ENCODE measurements around the gene SRGAP2B. TPM values are rescaled to one million over a fixed set of nuclear protein-coding genes. Genes with fewer than 3 reads are reported as not detected.
"Not testable (repeated sequence)": the region's sequence is repeated elsewhere in the genome, so short reads cannot be mapped to it uniquely, and the experiment has no call there.

Gene SRGAP2B
- total RNA-seq, 2 donors from 2014 or later = 61.2 to 82.0 TPM

GRCh38 chr1:144947495-144947894 is 147.6 kb downstream of the SRGAP2B start:
- H3K36me3 ChIP-seq (ENCODE audit: control insufficient read depth, insufficient read depth, low read length); H3K4me1 ChIP-seq (ENCODE audit: control insufficient read depth, insufficient read depth, low read length); H3K9me3 ChIP-seq (ENCODE audit: control insufficient read depth, low read length); H3K27me3 ChIP-seq (ENCODE audit: control insufficient read depth, insufficient read depth, low read length, poor library complexity, severe bottlenecking); H3K4me1 Mint-ChIP-seq; H3K4me3 ChIP-seq (ENCODE audit: low read length); H3K9ac ChIP-seq (ENCODE audit: extremely low read depth, low read length, poor library complexity, severe bottlenecking); H3K9me3 Mint-ChIP-seq; H3K27me3 Mint-ChIP-seq (ENCODE audit: insufficient read depth); H3K4me3 Mint-ChIP-seq; H3K27ac ChIP-seq (ENCODE audit: low read depth, low read length); DNase-seq; H3K27ac Mint-ChIP-seq; H3K36me3 Mint-ChIP-seq (ENCODE audit: low read depth): not testable (repeated sequence)
- 57% methylated on average over 1 of the region's 1 CpG; no CpG with 5 or more reads in 1 of the 2 experiments for WGBS, 2 experiments (ENCODE audit: insufficient coverage in 1 of 2, insufficient read length in 1 of 2)

GRCh38 chr1:144946525-144947480 is 148.3 kb downstream of the SRGAP2B start:
- not testable (repeated sequence) for DNase-seq; H3K27me3 Mint-ChIP-seq (ENCODE audit: insufficient read depth); H3K36me3 ChIP-seq (ENCODE audit: control insufficient read depth, insufficient read depth, low read length)

GRCh38 chr1:144941710-144942109 is 153.4 kb downstream of the SRGAP2B start:
- not testable (repeated sequence) for H3K4me3 ChIP-seq (ENCODE audit: low read length); H3K36me3 ChIP-seq (ENCODE audit: control insufficient read depth, insufficient read depth, low read length); H3K9me3 Mint-ChIP-seq; H3K4me3 Mint-ChIP-seq; H3K27ac ChIP-seq (ENCODE audit: low read depth, low read length); H3K27ac Mint-ChIP-seq; DNase-seq; H3K4me1 ChIP-seq (ENCODE audit: control insufficient read depth, insufficient read depth, low read length); H3K27me3 ChIP-seq (ENCODE audit: control insufficient read depth, insufficient read depth, low read length, poor library complexity, severe bottlenecking); H3K9me3 ChIP-seq (ENCODE audit: control insufficient read depth, low read length); H3K9ac ChIP-seq (ENCODE audit: extremely low read depth, low read length, poor library complexity, severe bottlenecking); H3K36me3 Mint-ChIP-seq (ENCODE audit: low read depth); H3K4me1 Mint-ChIP-seq; H3K27me3 Mint-ChIP-seq (ENCODE audit: insufficient read depth)
- WGBS, 2 experiments (ENCODE audit: insufficient coverage in 1 of 2, insufficient read length in 1 of 2) = no CpG with 5 or more reads among the region's 1 CpG

More at GRCh38 chr1:144946525-144947480, 148.3 kb downstream of the SRGAP2B start:
- not testable (repeated sequence) for H3K27me3 ChIP-seq (ENCODE audit: control insufficient read depth, insufficient read depth, low read length, poor library complexity, severe bottlenecking); H3K9me3 ChIP-seq (ENCODE audit: control insufficient read depth, low read length); H3K27ac Mint-ChIP-seq; H3K4me3 ChIP-seq (ENCODE audit: low read length); H3K4me1 Mint-ChIP-seq; H3K27ac ChIP-seq (ENCODE audit: low read depth, low read length); H3K9ac ChIP-seq (ENCODE audit: extremely low read depth, low read length, poor library complexity, severe bottlenecking); H3K36me3 Mint-ChIP-seq (ENCODE audit: low read depth); H3K4me1 ChIP-seq (ENCODE audit: control insufficient read depth, insufficient read depth, low read length); H3K4me3 Mint-ChIP-seq; H3K9me3 Mint-ChIP-seq
- no CpG with 5 or more reads among the region's 8 CpGs for WGBS, 2 experiments (ENCODE audit: insufficient coverage in 1 of 2, insufficient read length in 1 of 2)

GRCh38 chr1:144940054-144940453 is 155.1 kb downstream of the SRGAP2B start:
- not testable (repeated sequence) for DNase-seq; H3K27ac Mint-ChIP-seq; H3K27me3 ChIP-seq (ENCODE audit: control insufficient read depth, insufficient read depth, low read length, poor library complexity, severe bottlenecking); H3K36me3 Mint-ChIP-seq (ENCODE audit: low read depth); H3K9ac ChIP-seq (ENCODE audit: extremely low read depth, low read length, poor library complexity, severe bottlenecking); H3K9me3 Mint-ChIP-seq; H3K36me3 ChIP-seq (ENCODE audit: control insufficient read depth, insufficient read depth, low read length); H3K4me3 Mint-ChIP-seq; H3K4me1 ChIP-seq (ENCODE audit: control insufficient read depth, insufficient read depth, low read length); H3K4me3 ChIP-seq (ENCODE audit: low read length); H3K9me3 ChIP-seq (ENCODE audit: control insufficient read depth, low read length); H3K27me3 Mint-ChIP-seq (ENCODE audit: insufficient read depth); H3K27ac ChIP-seq (ENCODE audit: low read depth, low read length); H3K4me1 Mint-ChIP-seq
- WGBS, 2 experiments (ENCODE audit: insufficient coverage in 1 of 2, insufficient read length in 1 of 2) = no CpG with 5 or more reads among the region's 2 CpGs

GRCh38 chr1:144938627-144939026 is 156.5 kb downstream of the SRGAP2B start:
- not testable (repeated sequence) for H3K4me1 ChIP-seq (ENCODE audit: control insufficient read depth, insufficient read depth, low read length); H3K27me3 Mint-ChIP-seq (ENCODE audit: insufficient read depth); H3K36me3 ChIP-seq (ENCODE audit: control insufficient read depth, insufficient read depth, low read length); H3K36me3 Mint-ChIP-seq (ENCODE audit: low read depth); H3K4me3 ChIP-seq (ENCODE audit: low read length); H3K9ac ChIP-seq (ENCODE audit: extremely low read depth, low read length, poor library complexity, severe bottlenecking); H3K27ac ChIP-seq (ENCODE audit: low read depth, low read length); H3K9me3 Mint-ChIP-seq; H3K9me3 ChIP-seq (ENCODE audit: control insufficient read depth, low read length); DNase-seq; H3K27me3 ChIP-seq (ENCODE audit: control insufficient read depth, insufficient read depth, low read length, poor library complexity, severe bottlenecking); H3K27ac Mint-ChIP-seq; H3K4me3 Mint-ChIP-seq; H3K4me1 Mint-ChIP-seq

- H3K27ac ChIP-seq (ENCODE audit: low read depth, low read length); H3K4me3 Mint-ChIP-seq; H3K36me3 ChIP-seq (ENCODE audit: control insufficient read depth, insufficient read depth, low read length); H3K4me1 ChIP-seq (ENCODE audit: control insufficient read depth, insufficient read depth, low read length); H3K36me3 Mint-ChIP-seq (ENCODE audit: low read depth); H3K4me1 Mint-ChIP-seq; H3K27ac Mint-ChIP-seq; DNase-seq; H3K27me3 Mint-ChIP-seq (ENCODE audit: insufficient read depth); H3K4me3 ChIP-seq (ENCODE audit: low read length); H3K9me3 ChIP-seq (ENCODE audit: control insufficient read depth, low read length); H3K27me3 ChIP-seq (ENCODE audit: control insufficient read depth, insufficient read depth, low read length, poor library complexity, severe bottlenecking); H3K9me3 Mint-ChIP-seq; H3K9ac ChIP-seq (ENCODE audit: extremely low read depth, low read length, poor library complexity, severe bottlenecking): not testable (repeated sequence)
- no CpG with 5 or more reads among the region's 4 CpGs for WGBS, 2 experiments (ENCODE audit: insufficient coverage in 1 of 2, insufficient read length in 1 of 2)
These were observed 158.9 kb downstream of the SRGAP2B start for GRCh38 chr1:144936186-144936732.

GRCh38 chr1:144935310-144935709 is 159.8 kb downstream of the SRGAP2B start:
- H3K36me3 Mint-ChIP-seq (ENCODE audit: low read depth); H3K27ac ChIP-seq (ENCODE audit: low read depth, low read length); H3K4me3 ChIP-seq (ENCODE audit: low read length); H3K27me3 Mint-ChIP-seq (ENCODE audit: insufficient read depth); H3K36me3 ChIP-seq (ENCODE audit: control insufficient read depth, insufficient read depth, low read length); H3K27ac Mint-ChIP-seq; H3K4me3 Mint-ChIP-seq; H3K4me1 ChIP-seq (ENCODE audit: control insufficient read depth, insufficient read depth, low read length); H3K9ac ChIP-seq (ENCODE audit: extremely low read depth, low read length, poor library complexity, severe bottlenecking); H3K9me3 ChIP-seq (ENCODE audit: control insufficient read depth, low read length); H3K9me3 Mint-ChIP-seq; DNase-seq; H3K4me1 Mint-ChIP-seq; H3K27me3 ChIP-seq (ENCODE audit: control insufficient read depth, insufficient read depth, low read length, poor library complexity, severe bottlenecking): not testable (repeated sequence)
- no CpG with 5 or more reads among the region's 3 CpGs for WGBS, 2 experiments (ENCODE audit: insufficient coverage in 1 of 2, insufficient read length in 1 of 2)

All from endodermal cell (in vitro differentiated cells).